B cell (primary cell): ENCODE results near the gene GGCT. TPM values are rescaled to one million over a fixed set of nuclear protein-coding genes. Genes with fewer than 3 reads are reported as not detected.

ENCODE experiments used
- ATAC-seq: fragments of 200-7000 bp; cut with Tn5 transposase; one replicate; pipeline ENCODE4 v1.10.0; 2021; ENCODE audit warnings: low read depth, mild to moderate bottlenecking, moderate number of reproducible peaks, moderate library complexity
- CTCF ChIA-PET: fragments of 350-600 bp; sonication (Branson Sonifier 250); formaldehyde crosslinking; loops from one replicate; lab custom pipeline; 2021; ENCODE audit warnings: antibody characterized with exemption, inconsistent platforms; lab: Charles Lee
- POLR2A ChIA-PET: fragments of 350-600 bp; sonication (Branson Sonifier 250); formaldehyde crosslinking; loops from one replicate; lab custom pipeline; 2021; ENCODE audit warnings: antibody characterized with exemption; lab: Charles Lee
- DNase-seq: peaks from one replicate; pipeline ENCODE4 v3.0.0; 2013
- H2AFZ ChIP-seq: 2 replicates; pipeline ENCODE4 v1.6.1; 2012; ENCODE audit warnings: mild to moderate bottlenecking, low read depth, low read length; ENCODE audit not compliant: insufficient read depth, poor library complexity, severe bottlenecking
- H3K27ac ChIP-seq, 2 donors: 1 replicate in 1 of 2; 2 replicates in 1 of 2; pipeline ENCODE4 v1.5.1; 2012 to 2013; ENCODE audit warnings: low read length in 2 of 2, mild to moderate bottlenecking in 2 of 2, moderate library complexity in 1 of 2
- H3K27me3 ChIP-seq, 4 experiments: fragments of 200-600 bp in 1 of 4; sonication (generic) in 1 of 4; replicated peaks in 1 of 4; 1 replicate in 2 of 4; 2 replicates in 2 of 4; pipeline versions ENCODE4 v1.6.1 to v1.7.0; 2013 to 2016; ENCODE audit warnings: low read length in 3 of 4, mild to moderate bottlenecking in 2 of 4, mixed read lengths in 1 of 4, moderate library complexity in 1 of 4; ENCODE audit not compliant: insufficient read depth in 4 of 4, control insufficient read depth in 3 of 4; ENCODE audit errors: control extremely low read depth in 1 of 4
- H3K36me3 ChIP-seq, 2 experiments: replicated peaks in 1 of 2; 1 replicate in 1 of 2; 2 replicates in 1 of 2; pipeline versions ENCODE4 v1.6.1 to v1.7.1; 2013; ENCODE audit warnings: low read length in 1 of 2; ENCODE audit not compliant: insufficient read depth in 2 of 2, control insufficient read depth in 1 of 2; ENCODE audit errors: control extremely low read depth in 1 of 2, extremely low read depth in 1 of 2
- H3K4me1 ChIP-seq, 2 donors: fragments of 200-600 bp in 1 of 2; sonication (generic) in 1 of 2; 1 replicate in 1 of 2; 2 replicates in 1 of 2; pipeline versions ENCODE4 v1.5.1 to v1.6.1; 2013 to 2017; ENCODE audit warnings: low read length in 2 of 2; ENCODE audit not compliant: control insufficient read depth in 2 of 2, insufficient read depth in 2 of 2
- H3K4me2 ChIP-seq: replicated peaks from 2 replicates; pipeline ENCODE3; 2012; ENCODE audit warnings: mild to moderate bottlenecking, low read depth, low read length; ENCODE audit not compliant: poor library complexity, severe bottlenecking
- H3K4me3 ChIP-seq, 5 experiments: fragments of 200-600 bp in 1 of 5; sonication (generic) in 1 of 5; 1 replicate in 3 of 5; 2 replicates in 2 of 5; pipeline versions ENCODE4 v1.5.1 to v1.7.0; 2011 to 2016; ENCODE audit warnings: low read length in 4 of 5, mild to moderate bottlenecking in 4 of 5, low read depth in 2 of 5, control low read depth in 1 of 5, moderate library complexity in 1 of 5; ENCODE audit not compliant: insufficient read depth in 1 of 5; ENCODE audit errors: control extremely low read depth in 1 of 5, extremely low read depth in 1 of 5
- H3K79me2 ChIP-seq: fragments of 200-600 bp; sonication (generic); one replicate; pipeline ENCODE4 v1.6.0; 2016; ENCODE audit warnings: low read length; ENCODE audit not compliant: control insufficient read depth, insufficient read depth
- H3K9ac ChIP-seq: fragments of 200-600 bp; sonication (generic); 2 replicates; pipeline ENCODE4 v1.6.1; 2017; ENCODE audit warnings: mild to moderate bottlenecking, low read length, moderate library complexity
- H3K9me3 ChIP-seq, 3 donors: one replicate each; pipeline versions ENCODE4 v1.6.1 to v1.7.1; 2013; ENCODE audit warnings: low read length in 2 of 3; ENCODE audit not compliant: control insufficient read depth in 2 of 3, insufficient read depth in 1 of 3; ENCODE audit errors: control extremely low read depth in 1 of 3
- H4K20me1 ChIP-seq: 2 replicates; pipeline ENCODE4 v1.6.0; 2012; ENCODE audit warnings: mild to moderate bottlenecking, low read length; ENCODE audit not compliant: insufficient read depth, control insufficient read depth, poor library complexity, severe bottlenecking
- H3K27ac Mint-ChIP-seq: one replicate; pipeline ENCODE4 v1.8.0; 2021; ENCODE audit warnings: mixed read lengths
- H3K27me3 Mint-ChIP-seq: one replicate; pipeline ENCODE4 v1.8.0; 2021; ENCODE audit warnings: mixed read lengths
- H3K4me1 Mint-ChIP-seq: one replicate; pipeline ENCODE4 v1.8.0; 2021; ENCODE audit warnings: mixed read lengths
- H3K4me3 Mint-ChIP-seq: one replicate; pipeline ENCODE4 v1.8.0; 2021; ENCODE audit warnings: mixed read lengths
- H3K9me3 Mint-ChIP-seq: one replicate; pipeline ENCODE4 v1.8.0; 2022; ENCODE audit warnings: mixed read lengths; ENCODE audit not compliant: insufficient read depth
- EZH2 ChIP-seq: IDR thresholded peaks from 2 replicates; pipeline ENCODE4 v1.6.1; 2012; ENCODE audit warnings: borderline replicate concordance, low read depth, mild to moderate bottlenecking, moderate library complexity, low read length; ENCODE audit not compliant: insufficient read depth, poor library complexity, severe bottlenecking
- WGBS: methylation state at CpG from one replicate; pipeline ENCODE4 v1.1.5; 2013; ENCODE audit warnings: missing lambda C conversion rate; ENCODE audit not compliant: insufficient coverage; 5-methylcytosine and 5-hydroxymethylcytosine counted together
- intact Hi-C: fragments of 100-400 bp; cut with micrococcal nuclease; formaldehyde crosslinking; loops from one replicate; pipeline ENCODE4 v1.10.0; 2022
- polyA plus RNA-seq: library from polyadenylated mRNA; depleted of rRNA; stranded (reverse); fragments of >200 nt; gene quantifications from 2 replicates; pipeline ENCODE4 v1.2.3, GENCODE V29; 2012
- total RNA-seq, 2 donors: library from RNA; stranded (reverse); fragments of 120-200 nt in 1 of 2; gene quantifications; 1 replicate in 1 of 2; 2 replicates in 1 of 2; pipeline versions ENCODE4 v1.2.3 to v1.2.4, GENCODE V29; 2013 to 2022
- TF ChIP-seq, protein P1 (sequence below): fragments of 200-600 bp; IDR thresholded peaks from one replicate; pipeline ENCODE4 v1.8.0; 2022; ENCODE audit warnings: antibody characterized with exemption, mild to moderate bottlenecking

Gene GGCT
- total and polyA plus RNA-seq, 2 donors (not counting 1 experiment from before 2014, with no cell fraction given), result 8.1 to 12.5 TPM

DNA sequence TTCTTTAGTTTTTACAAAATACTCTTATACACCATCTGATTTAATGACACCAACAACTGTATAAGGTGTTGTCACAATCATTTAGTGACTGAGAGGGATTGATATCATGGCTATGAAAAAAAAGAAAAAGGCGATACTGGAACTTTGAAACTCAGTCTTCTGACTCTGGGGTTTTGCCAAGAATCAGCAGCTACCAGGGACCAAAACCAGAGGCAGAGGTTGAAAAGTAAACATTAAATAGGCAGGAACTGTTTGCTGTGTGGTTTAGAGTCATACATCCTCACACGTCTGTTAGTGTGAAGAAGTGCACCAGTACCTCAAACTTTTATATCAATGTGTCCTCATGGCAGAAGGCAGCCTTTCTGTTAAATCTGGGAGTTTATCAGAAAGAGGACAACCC is 19.9 kb upstream of the GGCT start:
- no peaks in the 10 kb centered on the region for H3K27me3 ChIP-seq
- no peak overlapping the region for H3K9ac ChIP-seq
- peaks cover 6% of the 10 kb centered on the region in 2 donors for H3K4me1 ChIP-seq
- WGBS, result 100% methylated on average over 1 of the region's 2 CpGs
- no peak overlapping the region for H3K27ac ChIP-seq
- Mint-ChIP-seq H3K4me1 (peaks cover 11% of the 10 kb centered on the region), H3K4me3 (no peak overlapping the region), H3K9me3 (no peaks in the 10 kb centered on the region), H3K27ac (no peak overlapping the region), H3K27me3 (no peaks in the 10 kb centered on the region)
- no peak overlapping the region for H2AFZ ChIP-seq
- H3K4me3 ChIP-seq, result no peak overlapping the region
- TF ChIP-seq, protein P1, sequence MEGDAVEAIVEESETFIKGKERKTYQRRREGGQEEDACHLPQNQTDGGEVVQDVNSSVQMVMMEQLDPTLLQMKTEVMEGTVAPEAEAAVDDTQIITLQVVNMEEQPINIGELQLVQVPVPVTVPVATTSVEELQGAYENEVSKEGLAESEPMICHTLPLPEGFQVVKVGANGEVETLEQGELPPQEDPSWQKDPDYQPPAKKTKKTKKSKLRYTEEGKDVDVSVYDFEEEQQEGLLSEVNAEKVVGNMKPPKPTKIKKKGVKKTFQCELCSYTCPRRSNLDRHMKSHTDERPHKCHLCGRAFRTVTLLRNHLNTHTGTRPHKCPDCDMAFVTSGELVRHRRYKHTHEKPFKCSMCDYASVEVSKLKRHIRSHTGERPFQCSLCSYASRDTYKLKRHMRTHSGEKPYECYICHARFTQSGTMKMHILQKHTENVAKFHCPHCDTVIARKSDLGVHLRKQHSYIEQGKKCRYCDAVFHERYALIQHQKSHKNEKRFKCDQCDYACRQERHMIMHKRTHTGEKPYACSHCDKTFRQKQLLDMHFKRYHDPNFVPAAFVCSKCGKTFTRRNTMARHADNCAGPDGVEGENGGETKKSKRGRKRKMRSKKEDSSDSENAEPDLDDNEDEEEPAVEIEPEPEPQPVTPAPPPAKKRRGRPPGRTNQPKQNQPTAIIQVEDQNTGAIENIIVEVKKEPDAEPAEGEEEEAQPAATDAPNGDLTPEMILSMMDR, result no peak
- TF ChIP-seq EZH2, result no peak
- no peak overlapping the region for H3K4me2 ChIP-seq
- POLR2A ChIA-PET, result no interaction called here
- H3K36me3 ChIP-seq, result no peaks in the 10 kb centered on the region
- no peaks in the 10 kb centered on the region for H3K79me2 ChIP-seq
- H4K20me1 ChIP-seq, result no peaks in the 10 kb centered on the region
- ATAC-seq, result no peak
- no peak for DNase-seq
- CTCF ChIA-PET, result no interaction called here
- H3K9me3 ChIP-seq, result no peaks in the 10 kb centered on the region
- intact Hi-C loops, result no loop called here

DNA sequence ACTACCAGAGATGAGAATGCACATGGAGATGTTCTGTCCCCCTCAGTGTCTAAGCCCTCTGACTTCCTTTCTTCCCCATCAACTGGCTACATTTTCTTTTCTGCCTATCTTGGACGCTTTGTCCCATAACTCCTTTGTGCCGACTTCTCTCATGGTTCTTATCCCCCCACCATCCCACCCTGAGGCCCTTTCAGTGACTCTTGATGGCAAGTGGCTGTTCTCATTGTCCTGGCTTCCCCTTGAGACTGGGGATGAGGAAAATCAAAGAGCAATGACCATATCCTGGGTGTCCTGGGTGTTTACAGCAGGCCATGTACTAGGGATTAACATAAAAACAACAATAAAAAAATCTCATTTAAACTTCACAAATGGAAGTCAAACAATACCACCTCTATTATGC is 18.8 kb upstream of the GGCT start:
- Histone ChIP-seq H3K9me3 (no peaks in the 10 kb centered on the region), H3K36me3 (no peaks in the 10 kb centered on the region), H2AFZ (no peak overlapping the region), H3K9ac (no peak overlapping the region), H3K79me2 (no peaks in the 10 kb centered on the region), H3K4me3 (no peak overlapping the region), H3K27ac (no peak overlapping the region), H3K4me1 (peaks cover 6% of the 10 kb centered on the region in 2 donors), H4K20me1 (no peaks in the 10 kb centered on the region), H3K4me2 (no peak overlapping the region), H3K27me3 (no peaks in the 10 kb centered on the region)
- POLR2A ChIA-PET, result interaction anchor here (0.6 kb wide), 1 partner anchor 355 kb away, joined by 3 read pairs; no protein-coding TSS in a partner anchor
- intact Hi-C loops, result no loop called here
- H3K9me3 Mint-ChIP-seq, result no peaks in the 10 kb centered on the region
- no CpG with 5 or more reads among the region's 2 CpGs for WGBS
- peaks cover 11% of the 10 kb centered on the region for H3K4me1 Mint-ChIP-seq
- ATAC-seq (no peak), DNase-seq (no peak)
- H3K27me3 Mint-ChIP-seq, result no peaks in the 10 kb centered on the region
- CTCF ChIA-PET, result interaction anchor here (0.7 kb wide), 1 partner anchor 267 kb away, joined by 4 read pairs; no protein-coding TSS in a partner anchor
- no peak overlapping the region for H3K27ac Mint-ChIP-seq
- TF ChIP-seq, protein P1, result no peak
- H3K4me3 Mint-ChIP-seq, result no peak overlapping the region
